Measurements from ENCODE around the gene PTGR1.

GRCh38 chr9:111582888-111583287 lies 16.6 kb downstream of the PTGR1 start:
- no peak for TF ChIP-seq POLR2A (IDR thresholded peaks at IDR 0.05)
- TF ChIP-seq, protein P1, sequence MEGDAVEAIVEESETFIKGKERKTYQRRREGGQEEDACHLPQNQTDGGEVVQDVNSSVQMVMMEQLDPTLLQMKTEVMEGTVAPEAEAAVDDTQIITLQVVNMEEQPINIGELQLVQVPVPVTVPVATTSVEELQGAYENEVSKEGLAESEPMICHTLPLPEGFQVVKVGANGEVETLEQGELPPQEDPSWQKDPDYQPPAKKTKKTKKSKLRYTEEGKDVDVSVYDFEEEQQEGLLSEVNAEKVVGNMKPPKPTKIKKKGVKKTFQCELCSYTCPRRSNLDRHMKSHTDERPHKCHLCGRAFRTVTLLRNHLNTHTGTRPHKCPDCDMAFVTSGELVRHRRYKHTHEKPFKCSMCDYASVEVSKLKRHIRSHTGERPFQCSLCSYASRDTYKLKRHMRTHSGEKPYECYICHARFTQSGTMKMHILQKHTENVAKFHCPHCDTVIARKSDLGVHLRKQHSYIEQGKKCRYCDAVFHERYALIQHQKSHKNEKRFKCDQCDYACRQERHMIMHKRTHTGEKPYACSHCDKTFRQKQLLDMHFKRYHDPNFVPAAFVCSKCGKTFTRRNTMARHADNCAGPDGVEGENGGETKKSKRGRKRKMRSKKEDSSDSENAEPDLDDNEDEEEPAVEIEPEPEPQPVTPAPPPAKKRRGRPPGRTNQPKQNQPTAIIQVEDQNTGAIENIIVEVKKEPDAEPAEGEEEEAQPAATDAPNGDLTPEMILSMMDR (IDR thresholded peaks at IDR 0.05): no peak
- no peak for TF ChIP-seq EP300 (IDR thresholded peaks at IDR 0.05; ENCODE audit: low read depth)
- no peak for TF ChIP-seq POLR2AphosphoS5 (IDR thresholded peaks at IDR 0.05)
